H1 (cell line): ENCODE measurements around the gene STAT4. TPM values are rescaled to one million over a fixed set of nuclear protein-coding genes. Genes with fewer than 3 reads are reported as not detected.

Experiments used
- CREB1 ChIP-seq: IDR thresholded peaks from 2 replicates; pipeline ENCODE4 v1.6.1; 2012; ENCODE audit warnings: inconsistent platforms
- polyA plus RNA-seq, 7 experiments: library from polyadenylated mRNA; depleted of rRNA in 3 of 7; stranded (reverse) in 5 of 7; unstranded in 2 of 7; fragments of >200 nt in 5 of 7; fragments of 200-250 nt in 2 of 7; gene quantifications; 1 replicate in 5 of 7; 2 replicates in 1 of 7; 4 replicates in 1 of 7; pipeline versions ENCODE4 v1.2.1 to v1.2.3, GENCODE V29; 2011 to 2013; ENCODE audit warnings: missing spikeins in 2 of 7, mixed read lengths in 2 of 7
- total RNA-seq: library from RNA; stranded (reverse); fragmentation: NEBNext Ultra II Directional; extraction: Animal tissue kit (Norgen Biotek cat#: 25700); gene quantifications from 2 replicates; pipeline ENCODE4 v1.2.1, GENCODE V29; 2021
- TF ChIP-seq, protein P1 (sequence below): fragments of 300-600 bp; sonication (generic); IDR thresholded peaks from 2 replicates; pipeline ENCODE4 v1.7.1; 2012; ENCODE audit warnings: low read length, moderate library complexity, mild to moderate bottlenecking, inconsistent platforms; ENCODE audit not compliant: insufficient replicate concordance

The STAT4 gene
- total and polyA plus RNA-seq, 2 of the 8 experiments (the other 6 are each of a cell fraction or from before 2014, with no cell fraction given): 0.36 to 0.63 TPM

DNA sequence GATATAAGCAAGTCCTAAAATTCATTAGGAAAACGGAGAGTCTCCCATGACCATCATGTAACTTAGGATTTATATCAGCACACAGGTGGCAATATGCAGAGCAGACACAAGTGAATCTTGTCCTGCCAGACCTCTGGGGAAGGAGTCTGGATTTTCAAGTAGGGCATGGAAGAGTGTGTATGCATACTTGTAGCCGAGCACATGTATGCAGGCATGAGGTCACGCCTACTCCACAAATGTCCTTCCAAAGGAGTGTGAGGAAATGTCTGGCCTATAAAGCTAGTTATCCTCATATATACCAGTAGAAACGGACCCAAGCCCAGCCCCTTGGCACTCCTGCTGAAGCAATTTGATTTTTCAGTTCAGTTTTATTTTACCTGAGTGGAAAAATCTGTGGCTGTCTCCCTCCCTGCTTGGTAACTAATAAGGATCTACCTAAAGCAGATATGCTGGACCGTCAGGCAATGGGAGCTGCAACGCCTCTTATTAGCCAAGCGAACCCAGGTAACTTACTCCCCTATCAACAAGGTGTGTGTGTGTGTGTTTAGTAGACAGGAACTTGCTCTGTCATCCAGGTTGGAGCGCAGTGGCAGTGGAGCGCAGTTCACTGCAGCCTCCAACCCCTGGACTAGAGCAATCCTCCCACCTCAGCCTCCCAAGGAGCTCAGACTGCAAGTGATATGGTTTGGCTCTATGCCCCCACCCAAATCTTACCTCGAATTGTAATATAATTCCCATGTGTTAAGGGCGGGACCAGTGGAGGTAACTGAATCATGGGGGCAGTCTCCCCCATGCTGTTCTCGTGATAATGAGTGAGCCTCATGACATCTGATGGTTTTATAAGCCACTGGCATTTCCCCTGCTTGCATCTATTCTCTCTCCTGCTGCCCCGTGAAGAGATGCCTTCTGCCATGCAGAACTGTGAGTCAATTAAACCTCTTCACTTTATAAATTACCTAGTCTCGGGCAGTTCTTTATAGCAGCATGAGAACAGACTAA, 139.6 kb downstream of the STAT4 start (continued):
- TF ChIP-seq, protein P1, sequence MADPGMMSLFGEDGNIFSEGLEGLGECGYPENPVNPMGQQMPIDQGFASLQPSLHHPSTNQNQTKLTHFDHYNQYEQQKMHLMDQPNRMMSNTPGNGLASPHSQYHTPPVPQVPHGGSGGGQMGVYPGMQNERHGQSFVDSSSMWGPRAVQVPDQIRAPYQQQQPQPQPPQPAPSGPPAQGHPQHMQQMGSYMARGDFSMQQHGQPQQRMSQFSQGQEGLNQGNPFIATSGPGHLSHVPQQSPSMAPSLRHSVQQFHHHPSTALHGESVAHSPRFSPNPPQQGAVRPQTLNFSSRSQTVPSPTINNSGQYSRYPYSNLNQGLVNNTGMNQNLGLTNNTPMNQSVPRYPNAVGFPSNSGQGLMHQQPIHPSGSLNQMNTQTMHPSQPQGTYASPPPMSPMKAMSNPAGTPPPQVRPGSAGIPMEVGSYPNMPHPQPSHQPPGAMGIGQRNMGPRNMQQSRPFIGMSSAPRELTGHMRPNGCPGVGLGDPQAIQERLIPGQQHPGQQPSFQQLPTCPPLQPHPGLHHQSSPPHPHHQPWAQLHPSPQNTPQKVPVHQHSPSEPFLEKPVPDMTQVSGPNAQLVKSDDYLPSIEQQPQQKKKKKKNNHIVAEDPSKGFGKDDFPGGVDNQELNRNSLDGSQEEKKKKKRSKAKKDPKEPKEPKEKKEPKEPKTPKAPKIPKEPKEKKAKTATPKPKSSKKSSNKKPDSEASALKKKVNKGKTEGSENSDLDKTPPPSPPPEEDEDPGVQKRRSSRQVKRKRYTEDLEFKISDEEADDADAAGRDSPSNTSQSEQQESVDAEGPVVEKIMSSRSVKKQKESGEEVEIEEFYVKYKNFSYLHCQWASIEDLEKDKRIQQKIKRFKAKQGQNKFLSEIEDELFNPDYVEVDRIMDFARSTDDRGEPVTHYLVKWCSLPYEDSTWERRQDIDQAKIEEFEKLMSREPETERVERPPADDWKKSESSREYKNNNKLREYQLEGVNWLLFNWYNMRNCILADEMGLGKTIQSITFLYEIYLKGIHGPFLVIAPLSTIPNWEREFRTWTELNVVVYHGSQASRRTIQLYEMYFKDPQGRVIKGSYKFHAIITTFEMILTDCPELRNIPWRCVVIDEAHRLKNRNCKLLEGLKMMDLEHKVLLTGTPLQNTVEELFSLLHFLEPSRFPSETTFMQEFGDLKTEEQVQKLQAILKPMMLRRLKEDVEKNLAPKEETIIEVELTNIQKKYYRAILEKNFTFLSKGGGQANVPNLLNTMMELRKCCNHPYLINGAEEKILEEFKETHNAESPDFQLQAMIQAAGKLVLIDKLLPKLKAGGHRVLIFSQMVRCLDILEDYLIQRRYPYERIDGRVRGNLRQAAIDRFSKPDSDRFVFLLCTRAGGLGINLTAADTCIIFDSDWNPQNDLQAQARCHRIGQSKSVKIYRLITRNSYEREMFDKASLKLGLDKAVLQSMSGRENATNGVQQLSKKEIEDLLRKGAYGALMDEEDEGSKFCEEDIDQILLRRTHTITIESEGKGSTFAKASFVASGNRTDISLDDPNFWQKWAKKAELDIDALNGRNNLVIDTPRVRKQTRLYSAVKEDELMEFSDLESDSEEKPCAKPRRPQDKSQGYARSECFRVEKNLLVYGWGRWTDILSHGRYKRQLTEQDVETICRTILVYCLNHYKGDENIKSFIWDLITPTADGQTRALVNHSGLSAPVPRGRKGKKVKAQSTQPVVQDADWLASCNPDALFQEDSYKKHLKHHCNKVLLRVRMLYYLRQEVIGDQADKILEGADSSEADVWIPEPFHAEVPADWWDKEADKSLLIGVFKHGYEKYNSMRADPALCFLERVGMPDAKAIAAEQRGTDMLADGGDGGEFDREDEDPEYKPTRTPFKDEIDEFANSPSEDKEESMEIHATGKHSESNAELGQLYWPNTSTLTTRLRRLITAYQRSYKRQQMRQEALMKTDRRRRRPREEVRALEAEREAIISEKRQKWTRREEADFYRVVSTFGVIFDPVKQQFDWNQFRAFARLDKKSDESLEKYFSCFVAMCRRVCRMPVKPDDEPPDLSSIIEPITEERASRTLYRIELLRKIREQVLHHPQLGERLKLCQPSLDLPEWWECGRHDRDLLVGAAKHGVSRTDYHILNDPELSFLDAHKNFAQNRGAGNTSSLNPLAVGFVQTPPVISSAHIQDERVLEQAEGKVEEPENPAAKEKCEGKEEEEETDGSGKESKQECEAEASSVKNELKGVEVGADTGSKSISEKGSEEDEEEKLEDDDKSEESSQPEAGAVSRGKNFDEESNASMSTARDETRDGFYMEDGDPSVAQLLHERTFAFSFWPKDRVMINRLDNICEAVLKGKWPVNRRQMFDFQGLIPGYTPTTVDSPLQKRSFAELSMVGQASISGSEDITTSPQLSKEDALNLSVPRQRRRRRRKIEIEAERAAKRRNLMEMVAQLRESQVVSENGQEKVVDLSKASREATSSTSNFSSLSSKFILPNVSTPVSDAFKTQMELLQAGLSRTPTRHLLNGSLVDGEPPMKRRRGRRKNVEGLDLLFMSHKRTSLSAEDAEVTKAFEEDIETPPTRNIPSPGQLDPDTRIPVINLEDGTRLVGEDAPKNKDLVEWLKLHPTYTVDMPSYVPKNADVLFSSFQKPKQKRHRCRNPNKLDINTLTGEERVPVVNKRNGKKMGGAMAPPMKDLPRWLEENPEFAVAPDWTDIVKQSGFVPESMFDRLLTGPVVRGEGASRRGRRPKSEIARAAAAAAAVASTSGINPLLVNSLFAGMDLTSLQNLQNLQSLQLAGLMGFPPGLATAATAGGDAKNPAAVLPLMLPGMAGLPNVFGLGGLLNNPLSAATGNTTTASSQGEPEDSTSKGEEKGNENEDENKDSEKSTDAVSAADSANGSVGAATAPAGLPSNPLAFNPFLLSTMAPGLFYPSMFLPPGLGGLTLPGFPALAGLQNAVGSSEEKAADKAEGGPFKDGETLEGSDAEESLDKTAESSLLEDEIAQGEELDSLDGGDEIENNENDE: no peak
- TF ChIP-seq CREB1: no peak
